ENCODE data around the gene TEAD2.
"Not testable (repeated sequence)": the region's sequence is repeated elsewhere in the genome, so short reads cannot be mapped to it uniquely, and the experiment has no call there.

The TEAD2 gene

GRCh38 chr19:49393881-49394280 is 31.7 kb upstream of the TEAD2 start:
- no peaks in the 10 kb centered on the region for H3K36me3 Mint-ChIP-seq
- DNase-seq (no peak), ATAC-seq (replicated peaks) (no peak)
- no peak overlapping the region for H3K4me3 Mint-ChIP-seq
- no peaks in the 10 kb centered on the region for H3K9me3 Mint-ChIP-seq
- H3K4me1 Mint-ChIP-seq: peaks cover 14 to 51% of the 10 kb centered on the region in 2 donors
- no peak overlapping the region for H3K27ac Mint-ChIP-seq
- peaks cover 9 to 12% of the 10 kb centered on the region in 2 donors for H3K27me3 Mint-ChIP-seq

- no peaks in the 10 kb centered on the region for H3K9me3 Mint-ChIP-seq
- H3K4me1 Mint-ChIP-seq: peaks cover 21 to 58% of the 10 kb centered on the region in 2 donors
- no peaks in the 10 kb centered on the region for H3K36me3 Mint-ChIP-seq
- no peak overlapping the region for H3K27ac Mint-ChIP-seq
- peak; percentile 84 to 92 for ATAC-seq (replicated peaks)
- peak; percentile 57 for DNase-seq
- peaks cover 0 to 4% of the 10 kb centered on the region in 2 donors for H3K27me3 Mint-ChIP-seq
- H3K4me3 Mint-ChIP-seq: no peak overlapping the region
Observed at GRCh38 chr19:49391581-49392399, 29.6 kb upstream of the TEAD2 start.

- peaks cover 21 to 58% of the 10 kb centered on the region in 2 donors for H3K4me1 Mint-ChIP-seq
- H3K27ac Mint-ChIP-seq: peak overlapping the region; percentile 26
- H3K27me3 Mint-ChIP-seq: peaks cover 0 to 4% of the 10 kb centered on the region in 2 donors
- H3K9me3 Mint-ChIP-seq: no peaks in the 10 kb centered on the region
- peak; percentile 45 to 60 for ATAC-seq (replicated peaks)
- no peaks in the 10 kb centered on the region for H3K36me3 Mint-ChIP-seq
- H3K4me3 Mint-ChIP-seq: no peak overlapping the region
- DNase-seq: no peak
Observed at GRCh38 chr19:49390929-49391359, 28.7 kb upstream of the TEAD2 start.

- Mint-ChIP-seq H3K9me3 (no peaks in the 10 kb centered on the region), H3K4me1 (peaks cover 21 to 58% of the 10 kb centered on the region in 2 donors), H3K36me3 (no peaks in the 10 kb centered on the region), H3K27ac (peak overlapping the region; percentile 26), H3K4me3 (no peak overlapping the region), H3K27me3 (peaks cover 0 to 4% of the 10 kb centered on the region in 2 donors)
- DNase-seq (no peak), ATAC-seq (replicated peaks) (no peak)
Observed at GRCh38 chr19:49390131-49390928, 28.1 kb upstream of the TEAD2 start.

GRCh38 chr19:49389406-49389805 is 27.2 kb upstream of the TEAD2 start:
- DNase-seq (no peak), ATAC-seq (replicated peaks) (no peak)
- H3K9me3 Mint-ChIP-seq: no peaks in the 10 kb centered on the region
- H3K4me3 Mint-ChIP-seq: peak overlapping the region in 1 of 2 donors; percentile 50
- peaks cover 0 to 4% of the 10 kb centered on the region in 2 donors for H3K27me3 Mint-ChIP-seq
- H3K27ac Mint-ChIP-seq: no peak overlapping the region
- peaks cover 21 to 58% of the 10 kb centered on the region in 2 donors for H3K4me1 Mint-ChIP-seq
- no peaks in the 10 kb centered on the region for H3K36me3 Mint-ChIP-seq

GRCh38 chr19:49387936-49388372 is 25.7 kb upstream of the TEAD2 start, which contains the start of gene KASH5:
TSS of gene KASH5 (plus strand) at chr19:49388249. CDS start at chr19:49390884, 2,635 bp downstream.
- peak; percentile 60 for DNase-seq
- Mint-ChIP-seq H3K9me3 (no peaks in the 10 kb centered on the region), H3K27me3 (peaks cover 0 to 4% of the 10 kb centered on the region in 2 donors)

GRCh38 chr19:49383599-49383998 is 21.4 kb upstream of the TEAD2 start:
- peaks cover 5 to 15% of the 10 kb centered on the region in 2 donors for H3K4me1 Mint-ChIP-seq
- no peak for ATAC-seq (replicated peaks)

More at GRCh38 chr19:49387936-49388372, 25.7 kb upstream of the TEAD2 start, which contains the start of gene KASH5:
- H3K4me1 Mint-ChIP-seq: peaks cover 21 to 57% of the 10 kb centered on the region in 2 donors
- H3K36me3 Mint-ChIP-seq: no peaks in the 10 kb centered on the region
- peak; percentile 33 to 77 for ATAC-seq (replicated peaks)
- H3K27ac Mint-ChIP-seq: peak within 1 kb of the TSS; percentile 83
- peak within 1 kb of the TSS; percentile 72 to 80 for H3K4me3 Mint-ChIP-seq

GRCh38 chr19:49382639-49383038 is 20.4 kb upstream of the TEAD2 start:
- peaks cover 0 to 6% of the 10 kb centered on the region in 2 donors for H3K4me1 Mint-ChIP-seq
- H3K27ac Mint-ChIP-seq: no peak overlapping the region
- H3K27me3 Mint-ChIP-seq: no peaks in the 10 kb centered on the region
- H3K36me3 Mint-ChIP-seq: peaks cover 0 to 4% of the 10 kb centered on the region in 2 donors
- no peak overlapping the region for H3K4me3 Mint-ChIP-seq
- no peak for ATAC-seq (replicated peaks)
- peaks cover 0 to 6% of the 10 kb centered on the region in 2 donors for H3K9me3 Mint-ChIP-seq
- DNase-seq: no peak

More at GRCh38 chr19:49383599-49383998, 21.4 kb upstream of the TEAD2 start:
- no peak for DNase-seq
- peaks cover 0 to 6% of the 10 kb centered on the region in 2 donors for H3K9me3 Mint-ChIP-seq
- H3K4me3 Mint-ChIP-seq: no peak overlapping the region
- H3K27me3 Mint-ChIP-seq: no peaks in the 10 kb centered on the region
- no peak overlapping the region for H3K27ac Mint-ChIP-seq
- H3K36me3 Mint-ChIP-seq: peaks cover 0 to 4% of the 10 kb centered on the region in 2 donors

- Mint-ChIP-seq H3K27me3 (peaks cover 5 to 10% of the 10 kb centered on the region in 2 donors), H3K36me3 (peaks cover 2 to 4% of the 10 kb centered on the region in 2 donors), H3K27ac (no peak overlapping the region), H3K9me3 (peaks cover 0 to 6% of the 10 kb centered on the region in 2 donors), H3K4me1 (peaks cover 0 to 4% of the 10 kb centered on the region in 2 donors), H3K4me3 (no peak overlapping the region)
- DNase-seq (no peak), ATAC-seq (replicated peaks) (no peak)
Observed at GRCh38 chr19:49380391-49380790, 18.2 kb upstream of the TEAD2 start.

GRCh38 chr19:49378512-49378911 is 16.3 kb upstream of the TEAD2 start:
- ATAC-seq (replicated peaks): no peak
- H3K9me3 Mint-ChIP-seq: peaks cover 0 to 6% of the 10 kb centered on the region in 2 donors

GRCh38 chr19:49374665-49375434 is 12.6 kb upstream of the TEAD2 start:
- H3K9me3 Mint-ChIP-seq: no peaks in the 10 kb centered on the region
- peaks cover 0 to 4% of the 10 kb centered on the region in 2 donors for H3K4me1 Mint-ChIP-seq
- H3K27me3 Mint-ChIP-seq: peaks cover 5 to 10% of the 10 kb centered on the region in 2 donors
- H3K4me3 Mint-ChIP-seq: no peak overlapping the region
- peaks cover 0 to 2% of the 10 kb centered on the region in 2 donors for H3K36me3 Mint-ChIP-seq
- H3K27ac Mint-ChIP-seq: peak overlapping the region; percentile 56
- DNase-seq (no peak), ATAC-seq (replicated peaks) (no peak)

More at GRCh38 chr19:49378512-49378911, 16.3 kb upstream of the TEAD2 start:
- peaks cover 0 to 4% of the 10 kb centered on the region in 2 donors for H3K4me1 Mint-ChIP-seq
- H3K27me3 Mint-ChIP-seq: peaks cover 5 to 10% of the 10 kb centered on the region in 2 donors
- no peak overlapping the region for H3K4me3 Mint-ChIP-seq
- DNase-seq: no peak
- no peak overlapping the region for H3K27ac Mint-ChIP-seq
- H3K36me3 Mint-ChIP-seq: peaks cover 2 to 4% of the 10 kb centered on the region in 2 donors

GRCh38 chr19:49373174-49373573 is 11.0 kb upstream of the TEAD2 start:
- H3K9me3 Mint-ChIP-seq; H3K4me1 Mint-ChIP-seq; H3K27ac Mint-ChIP-seq; H3K4me3 Mint-ChIP-seq; ATAC-seq (replicated peaks); DNase-seq; H3K36me3 Mint-ChIP-seq: not testable (repeated sequence)
- H3K27me3 Mint-ChIP-seq: peaks cover 5 to 10% of the 10 kb centered on the region in 2 donors

- no peak overlapping the region for H3K27ac Mint-ChIP-seq
- H3K4me1 Mint-ChIP-seq: peaks cover 0 to 2% of the 10 kb centered on the region in 2 donors
- peaks cover 0 to 3% of the 10 kb centered on the region in 2 donors for H3K9me3 Mint-ChIP-seq
- DNase-seq (no peak), ATAC-seq (replicated peaks) (no peak)
- peaks cover 1 to 2% of the 10 kb centered on the region in 2 donors for H3K27me3 Mint-ChIP-seq
- peaks cover 3 to 5% of the 10 kb centered on the region in 2 donors for H3K36me3 Mint-ChIP-seq
- no peak overlapping the region for H3K4me3 Mint-ChIP-seq
Observed at GRCh38 chr19:49371184-49371583, 9.0 kb upstream of the TEAD2 start.
